ENCODE measurements around the gene ROBO4.

Gene ROBO4

DNA sequence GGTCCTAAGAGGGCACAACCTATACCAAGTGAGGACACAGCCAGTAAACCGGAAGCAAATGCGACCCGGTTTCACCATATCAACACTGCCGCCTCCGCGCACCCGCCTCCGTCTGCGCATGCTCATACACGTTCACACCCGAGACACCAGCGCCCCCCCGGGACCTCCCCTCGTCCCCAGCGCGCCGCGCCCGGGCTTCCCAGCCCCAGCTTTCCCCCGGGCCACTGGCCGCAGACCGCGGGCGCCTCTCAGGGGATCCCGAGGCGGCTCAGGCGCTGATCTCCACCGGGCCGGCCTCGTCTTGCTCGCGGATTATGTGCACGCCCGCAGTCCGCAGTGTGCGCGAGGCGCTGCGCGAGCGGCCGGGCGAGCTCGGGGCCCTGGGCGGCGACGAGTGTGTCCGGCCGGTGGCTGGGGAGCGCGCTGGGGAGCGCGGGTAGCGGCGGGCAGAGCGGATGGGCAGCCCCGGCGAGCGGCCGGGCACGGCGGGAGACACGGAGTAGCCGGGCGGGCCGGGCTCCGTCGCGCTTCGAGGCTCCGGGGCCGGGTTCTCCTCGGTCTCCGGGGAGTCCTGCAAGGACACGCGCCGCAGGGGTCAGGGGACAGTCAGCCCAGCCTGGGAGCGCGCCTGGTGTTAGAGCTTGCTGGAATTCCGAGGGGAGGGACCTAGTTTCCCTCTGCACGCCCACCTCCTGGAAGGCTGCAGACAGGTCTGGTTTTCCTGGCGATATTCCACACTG, 23.4 kb upstream of the ROBO4 start:
- DNase-seq: peak in 30 of 42 donors; percentile 43 to 79 (median 59)
- intact Hi-C loops (cut with DNase I): no loop called here

DNA sequence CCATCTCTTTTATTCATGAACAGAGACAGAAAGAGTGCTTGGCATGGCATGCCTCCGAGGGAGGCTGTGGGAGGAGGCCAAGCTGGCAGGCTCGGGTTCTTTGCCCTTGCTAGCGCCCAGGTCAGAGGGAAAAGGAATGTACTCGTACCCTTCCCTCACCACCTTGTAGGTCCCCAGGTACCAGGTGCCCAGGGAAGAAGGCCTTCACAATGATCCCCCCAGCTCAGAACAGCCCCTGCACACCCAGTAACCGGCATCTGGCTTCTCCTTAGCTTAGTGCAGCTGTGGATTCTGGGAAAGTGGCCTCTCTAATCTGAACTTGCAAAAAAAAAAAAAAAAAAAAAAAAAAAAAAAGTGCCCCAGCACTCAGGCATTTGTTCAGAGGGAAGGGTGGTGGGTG, 22.7 kb upstream of the ROBO4 start:
- intact Hi-C loops (cut with DNase I): no loop called here
- peak in 2 of 42 donors; percentile 11 to 43 for DNase-seq

DNA sequence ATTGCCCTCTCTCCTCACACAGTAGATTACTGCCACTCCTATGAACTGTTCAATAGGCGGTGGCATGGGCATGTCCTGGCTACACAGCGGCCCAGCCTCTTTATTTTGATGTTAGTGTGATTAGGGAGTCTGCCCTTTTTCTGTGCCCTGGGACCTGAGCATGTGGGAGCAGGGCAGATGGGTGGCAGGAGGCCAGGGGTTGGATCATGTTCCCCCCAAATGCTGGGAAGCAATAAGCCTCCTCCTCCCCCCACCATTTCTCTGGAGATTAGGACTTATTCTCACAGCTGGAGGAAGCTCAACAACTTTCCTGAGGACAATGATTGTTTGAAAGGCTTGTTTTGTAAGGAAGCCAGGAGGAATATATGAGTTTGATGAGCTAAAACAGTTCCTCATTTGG, 22.2 kb upstream of the ROBO4 start:
- peak in 2 of 42 donors; percentile 56 to 73 for DNase-seq
- intact Hi-C loops (cut with DNase I): no loop called here

DNA sequence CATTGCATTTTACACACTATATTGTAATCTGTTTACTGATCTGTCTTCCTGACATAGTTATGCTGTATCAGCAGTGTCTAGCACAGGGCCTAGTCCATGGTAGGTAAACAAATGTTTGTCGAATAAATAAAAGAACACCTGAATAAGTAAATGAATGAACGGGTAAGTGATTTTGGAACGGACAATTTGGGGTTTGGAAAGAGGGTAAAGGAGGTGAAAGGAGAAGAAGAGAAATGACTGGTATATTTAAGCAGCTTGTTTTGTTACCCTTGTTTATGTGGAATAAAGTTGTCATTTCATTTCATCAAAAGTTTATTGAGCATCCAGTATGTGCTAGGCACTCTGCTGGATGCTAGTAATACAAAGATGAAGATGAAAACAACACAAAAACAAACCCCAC, 21.3 kb upstream of the ROBO4 start, which contains the start of gene HEPN1:
TSS of gene HEPN1 (plus strand) at position 301 of the 400 bp plus-strand sequence.
- intact Hi-C loops (cut with DNase I): no loop called here

DNA sequence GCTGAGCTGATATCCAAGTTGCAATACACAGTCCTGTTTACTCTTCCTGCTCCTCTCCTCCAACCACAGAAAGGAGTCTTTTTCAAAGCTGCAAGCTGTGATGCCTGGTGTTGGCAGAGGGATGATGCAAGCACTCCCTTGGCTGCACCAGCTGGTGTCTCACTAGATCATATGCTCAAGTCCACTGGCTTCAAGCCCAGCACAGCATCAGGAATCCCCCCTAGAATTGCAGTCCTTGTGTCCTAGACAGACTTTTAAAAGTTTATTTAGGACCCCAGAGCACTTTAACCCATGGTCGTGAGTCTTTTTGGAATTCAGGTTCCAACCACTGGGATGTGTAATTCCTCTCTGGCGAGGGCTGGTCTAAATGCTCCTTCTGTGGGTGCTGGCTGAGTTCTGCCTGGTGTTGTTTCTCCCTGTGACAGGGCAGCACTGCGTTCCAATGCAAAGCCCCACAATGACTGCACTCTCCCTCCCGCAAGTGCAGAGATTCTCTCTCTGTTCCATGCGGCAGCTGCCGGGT, 19.5 kb upstream of the ROBO4 start:
- intact Hi-C loops (cut with DNase I): no loop called here
- DNase-seq: peak; percentile 51 to 93 (median 78)

More for the DNA sequence above, 21.3 kb upstream of the ROBO4 start, which contains the start of gene HEPN1:
- DNase-seq: no peak

DNA sequence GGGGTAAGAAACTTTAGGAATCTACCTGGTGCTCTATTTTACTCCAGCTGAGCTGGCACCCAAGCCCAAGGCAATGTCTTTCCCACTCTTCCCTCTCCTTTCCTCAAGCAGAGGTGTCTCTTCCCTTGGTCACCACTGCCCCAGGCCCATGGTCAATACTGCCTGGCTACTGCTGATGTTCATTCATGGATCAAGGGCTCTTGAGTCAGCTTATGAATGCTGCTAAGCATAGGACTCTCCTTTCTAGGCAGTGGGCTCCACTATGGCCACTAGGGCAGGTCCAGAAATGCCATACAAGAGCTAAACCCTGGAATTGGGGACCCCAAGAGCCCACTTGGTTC, 18.7 kb upstream of the ROBO4 start:
- intact Hi-C loops (cut with DNase I): no loop called here

DNA sequence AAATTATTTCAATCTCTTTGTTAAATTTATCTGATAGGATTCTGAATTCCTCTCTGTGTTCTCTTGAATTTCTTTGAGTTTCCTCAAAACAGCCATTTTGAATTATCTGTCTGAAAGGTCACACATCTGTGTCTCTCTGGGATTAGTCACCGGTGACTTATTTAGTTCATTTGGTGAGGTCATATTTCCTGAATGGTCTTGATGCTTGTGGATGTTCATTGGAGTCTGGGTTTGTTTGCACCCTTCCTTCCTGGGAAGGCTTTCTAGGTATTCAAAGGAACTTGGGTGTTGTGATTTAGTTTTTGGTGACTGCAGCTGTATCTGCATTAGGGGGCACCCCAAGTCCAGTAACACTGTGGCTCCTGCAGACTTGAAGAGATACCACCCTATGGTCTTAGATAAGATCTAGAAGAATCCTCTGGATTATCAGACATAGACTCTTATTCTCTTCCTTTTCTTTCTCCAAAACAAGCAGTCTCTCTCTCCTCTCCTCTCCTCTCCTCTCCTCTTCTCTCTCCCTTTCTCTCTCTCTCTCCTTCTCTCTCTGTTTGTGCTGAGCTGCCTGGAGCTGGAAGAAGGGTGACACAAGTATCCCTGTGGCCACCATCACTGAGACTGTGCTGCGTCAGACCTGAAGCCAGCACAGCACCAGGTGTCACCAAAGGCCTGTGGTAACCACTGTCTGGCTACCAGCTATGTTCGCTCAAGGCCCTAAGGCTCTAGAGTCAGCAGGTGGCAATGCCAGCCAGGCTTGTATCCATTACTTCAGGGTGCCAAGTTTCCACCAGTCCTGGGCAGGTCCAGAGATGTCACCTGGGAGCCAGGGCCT, 18.1 kb upstream of the ROBO4 start:
- peak in 2 of 42 donors; percentile 2 to 51 for DNase-seq
- intact Hi-C loops (cut with DNase I): no loop called here

More for the DNA sequence above, 18.7 kb upstream of the ROBO4 start:
- no peak for DNase-seq

DNA sequence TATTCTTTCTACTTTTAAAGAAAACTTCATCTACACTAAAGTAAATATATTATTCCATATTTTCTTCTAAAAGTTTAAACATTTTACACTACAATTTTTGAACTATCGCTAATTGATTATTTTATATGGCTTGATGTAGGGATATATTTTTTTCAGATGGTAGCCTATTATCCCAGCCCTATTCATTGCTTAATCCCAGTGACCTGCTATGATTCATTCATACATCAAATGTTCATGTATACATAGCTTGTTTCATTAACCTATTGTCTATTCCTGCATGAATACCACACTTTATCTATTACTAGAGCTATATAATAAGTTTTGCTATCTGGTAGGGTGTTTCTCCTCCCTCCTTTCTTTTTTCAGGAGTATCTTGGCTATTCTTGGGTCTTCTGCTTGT, 5.0 kb upstream of the ROBO4 start:
- intact Hi-C loops (cut with DNase I): no loop called here
- DNase-seq: no peak

DNA sequence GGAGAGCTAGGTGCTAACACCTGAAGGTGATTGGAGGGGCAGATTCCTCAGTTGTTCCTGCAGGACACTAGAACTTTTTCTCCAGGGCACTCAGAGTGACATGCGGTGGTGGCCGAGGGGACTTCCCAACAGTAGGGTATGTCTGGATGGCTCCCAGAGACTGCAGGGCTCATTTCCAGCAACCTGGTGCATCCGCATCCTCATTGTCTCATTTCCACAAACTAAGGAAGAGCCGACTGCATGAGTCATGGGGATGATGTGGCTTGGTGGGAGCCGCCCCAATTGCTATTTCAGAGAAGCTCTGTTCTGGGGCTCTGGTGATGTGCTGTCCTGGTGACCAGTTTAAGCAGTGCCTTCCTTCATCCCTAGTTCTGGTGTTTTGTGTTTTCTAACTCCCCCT, 2.8 kb upstream of the ROBO4 start:
- DNase-seq: peak in 6 of 42 donors; percentile 3 to 62 (median 32)
- intact Hi-C loops (cut with DNase I): no loop called here

DNA sequence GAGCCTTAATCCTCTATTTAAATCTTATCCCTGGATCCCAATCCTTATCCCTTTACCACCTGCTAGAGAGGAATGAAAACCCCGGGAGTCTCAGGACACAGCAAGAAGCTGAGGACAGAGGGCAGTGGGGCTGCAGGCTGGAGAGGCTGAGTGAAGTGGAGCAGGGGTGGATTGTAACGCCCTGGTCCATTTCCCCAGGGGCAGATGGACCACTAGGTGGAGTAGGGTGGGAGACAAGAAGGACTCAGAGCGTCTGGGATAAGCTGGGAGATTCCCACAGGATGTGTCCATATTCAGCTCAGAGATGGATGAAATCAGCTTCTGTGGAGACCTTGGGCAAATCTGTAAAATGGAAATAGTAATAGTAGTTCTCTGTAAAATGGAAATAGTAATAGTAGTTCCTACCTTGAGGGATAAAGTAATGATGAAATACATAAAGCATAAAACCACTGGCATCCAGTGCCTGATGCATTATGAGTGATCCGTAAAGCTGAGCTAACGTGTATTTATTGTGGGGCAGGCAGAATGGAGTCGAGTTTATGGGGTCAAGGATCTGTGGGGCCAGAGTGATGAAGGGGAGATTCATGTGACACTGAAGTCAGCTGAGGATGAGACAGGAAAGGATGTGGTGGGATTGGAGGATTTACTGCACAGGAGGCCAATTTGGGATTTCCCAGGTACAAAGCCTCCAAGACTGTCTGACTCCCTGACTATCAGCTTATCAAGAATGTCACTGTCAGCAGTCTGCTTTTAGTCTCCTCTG, 1.9 kb upstream of the ROBO4 start:
- DNase-seq: peak in 4 of 42 donors; percentile 3 to 57 (median 14)
- intact Hi-C loops (cut with DNase I): no loop called here

DNA sequence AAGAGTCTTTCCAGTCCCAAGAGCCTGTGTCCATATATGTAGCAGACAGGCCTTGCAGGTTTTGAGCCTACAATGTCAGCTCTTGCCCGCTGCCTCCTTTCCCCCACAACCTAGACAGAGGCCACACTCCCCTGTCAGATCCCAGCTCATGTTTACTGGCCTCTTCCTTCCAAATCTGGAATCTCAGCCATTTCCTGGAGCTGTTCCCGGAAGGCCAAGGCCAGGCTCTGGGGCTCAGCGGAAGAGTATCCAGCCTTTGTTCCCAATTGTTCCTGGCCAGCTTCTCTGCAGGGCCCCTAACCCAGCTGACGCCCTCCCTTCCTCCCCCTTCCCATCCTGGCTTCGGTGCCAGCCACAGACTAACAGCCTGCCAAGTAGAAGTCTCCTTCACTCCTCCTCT, 1.0 kb upstream of the ROBO4 start:
- peak in 40 of 42 donors; percentile 39 to 84 (median 62) for DNase-seq
- intact Hi-C loops (cut with DNase I): no loop called here

DNA sequence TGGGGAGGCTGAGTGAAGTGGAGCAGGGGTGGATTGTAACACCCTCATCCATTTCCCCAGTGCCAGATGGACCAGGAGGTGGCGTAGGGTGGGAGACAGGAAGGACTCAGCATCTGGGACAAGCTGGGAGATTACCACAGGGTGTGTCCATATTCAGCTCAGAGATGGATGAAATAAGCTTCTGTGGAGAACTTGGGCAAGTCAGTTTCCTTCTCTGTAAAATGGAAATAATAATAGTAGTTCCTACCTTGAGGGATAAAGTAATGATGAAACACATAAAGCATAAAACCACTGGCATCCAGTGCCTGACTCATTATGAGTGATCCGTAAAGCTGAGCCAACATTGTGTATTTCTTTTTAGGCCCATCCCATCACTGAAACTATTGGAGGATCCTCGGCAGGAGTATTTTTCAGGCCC, 607 bp upstream of the ROBO4 start:
- DNase-seq: peak in 4 of 42 donors; percentile 3 to 51 (median 17)
- intact Hi-C loops (cut with DNase I): no loop called here

DNA sequence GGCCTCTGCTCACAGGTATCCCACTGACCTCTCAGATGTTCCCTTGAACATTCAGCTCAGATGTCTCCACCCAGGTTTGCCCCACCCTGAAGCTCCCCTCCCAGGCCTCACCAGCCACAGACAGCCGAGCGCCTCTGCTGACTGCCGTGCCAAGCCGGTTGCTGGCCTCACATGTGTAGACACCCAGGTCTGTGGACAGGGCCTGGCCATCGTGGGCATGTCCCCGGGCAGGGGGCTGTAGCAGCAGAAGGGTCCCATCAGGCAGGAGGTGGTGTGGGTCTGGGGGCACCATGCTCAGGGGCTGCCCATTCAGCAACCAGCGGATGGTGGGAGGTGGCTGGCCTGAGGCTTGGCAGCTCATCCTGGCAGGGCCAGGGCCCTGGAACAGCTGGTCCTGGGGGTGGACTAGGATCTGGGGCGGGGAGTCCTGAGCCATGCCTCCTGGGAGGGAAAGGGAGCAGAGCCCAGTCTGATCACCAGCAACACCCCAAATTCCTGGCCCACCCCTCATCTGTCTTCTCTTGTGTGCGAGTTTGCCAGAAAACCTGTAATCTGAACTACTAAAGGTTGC, 759 bp downstream of the ROBO4 start:
- intact Hi-C loops (cut with DNase I): no loop called here
- DNase-seq: peak in 5 of 42 donors; percentile 7 to 41 (median 20)

DNA sequence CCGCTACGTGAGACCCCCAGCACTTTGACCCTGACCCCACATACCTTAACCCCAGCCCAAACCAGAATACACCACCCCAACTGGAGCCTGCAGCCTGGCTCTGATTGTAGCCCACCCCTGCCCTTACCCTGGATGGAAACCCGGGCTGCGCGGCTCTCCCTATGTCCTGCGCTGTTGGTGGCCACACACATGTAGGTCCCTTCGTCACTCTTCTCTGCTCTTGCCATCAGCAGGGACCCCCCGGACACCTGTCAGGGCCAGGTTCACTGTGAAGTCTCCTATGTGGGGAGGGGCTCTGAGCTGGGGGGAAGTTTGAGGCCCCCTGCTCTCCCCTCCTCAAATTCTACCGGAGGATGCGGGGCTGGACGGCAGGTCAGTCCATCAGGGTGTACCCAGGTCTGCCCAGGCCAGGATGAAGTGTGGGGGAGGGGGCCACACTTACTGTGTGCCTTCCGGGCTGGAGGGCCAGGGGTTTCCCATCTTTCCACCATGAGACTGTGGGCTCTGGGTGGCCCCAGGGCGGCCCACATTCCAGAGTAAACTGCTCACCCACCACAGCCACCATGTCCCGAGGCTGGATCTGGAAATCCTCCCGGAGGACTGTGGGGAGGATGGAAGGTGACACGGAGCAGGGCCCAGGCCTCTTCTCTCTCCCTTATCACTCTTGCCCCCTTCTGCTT, 1.5 kb downstream of the ROBO4 start:
- intact Hi-C loops (cut with DNase I): no loop called here
- peak in 3 of 42 donors; percentile 0 to 27 (median 6) for DNase-seq

DNA sequence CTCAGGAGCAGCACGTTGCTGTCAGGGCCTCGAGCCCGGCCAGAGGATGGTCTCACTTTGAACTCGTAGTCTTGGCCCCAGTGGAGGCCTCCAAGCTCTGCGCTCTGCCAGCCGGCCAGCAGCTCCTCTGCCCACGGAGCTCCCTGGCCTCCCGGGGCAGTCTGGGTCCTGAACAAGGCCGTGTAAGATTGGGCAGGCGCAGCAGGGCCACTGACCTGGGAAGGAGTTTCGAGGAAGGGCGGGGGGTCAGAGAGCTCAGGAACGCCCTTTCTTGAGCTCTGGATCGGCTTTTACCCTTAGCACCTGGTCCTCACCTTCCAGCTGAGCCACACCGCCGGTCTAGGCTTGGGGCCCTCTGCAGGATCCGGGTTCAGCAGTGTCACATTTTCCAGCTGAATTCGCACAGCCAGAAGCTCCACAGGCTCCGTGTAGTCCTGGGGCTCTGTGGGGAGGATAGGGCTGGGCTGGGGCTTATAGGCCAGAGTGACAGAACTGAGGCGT, 2.1 kb downstream of the ROBO4 start:
- intact Hi-C loops (cut with DNase I): no loop called here
- DNase-seq: peak in 3 of 42 donors; percentile 6 to 28 (median 8)

DNA sequence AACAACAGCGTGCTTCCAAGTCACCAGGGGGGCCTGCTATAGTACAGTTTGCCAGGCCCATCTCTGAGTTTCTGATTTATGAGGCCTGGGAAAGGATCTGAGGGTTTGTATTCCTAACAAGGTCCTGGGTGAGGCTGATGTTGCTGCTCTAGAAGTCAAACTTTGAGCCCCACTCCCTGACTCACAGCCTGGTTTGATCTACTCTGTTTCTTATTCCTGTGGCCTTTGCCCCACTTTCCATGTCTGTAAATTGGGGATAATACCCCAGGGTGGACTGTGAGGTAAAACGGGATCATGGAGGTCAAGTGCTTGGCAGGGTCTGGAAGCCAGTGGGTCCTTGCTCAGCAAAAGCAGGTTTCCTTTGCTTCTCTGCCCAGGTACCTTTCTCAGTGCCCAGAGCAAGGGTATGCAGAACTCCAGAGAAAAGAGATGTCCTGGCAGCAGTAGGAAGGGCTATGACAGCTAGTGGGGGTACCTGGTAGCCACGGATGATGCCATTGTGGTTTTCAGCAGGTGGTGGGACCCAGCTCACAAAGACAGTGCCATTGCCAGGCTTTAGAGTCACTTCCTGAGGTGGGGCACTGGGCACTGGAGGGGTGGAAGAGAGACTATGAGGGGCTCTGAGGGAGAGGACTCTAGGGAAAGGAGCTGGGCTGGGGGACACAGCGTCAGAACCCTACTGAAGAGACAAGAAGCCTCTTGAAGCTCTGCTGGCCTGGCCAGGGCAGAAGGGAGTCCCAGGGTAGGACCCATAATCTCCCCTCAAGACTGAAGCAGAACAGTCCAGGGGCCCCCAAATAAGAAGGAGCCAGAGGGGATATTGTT, 2.8 kb downstream of the ROBO4 start:
- intact Hi-C loops (cut with DNase I): no loop called here
- peak in 4 of 42 donors; percentile 3 to 34 (median 6) for DNase-seq

DNA sequence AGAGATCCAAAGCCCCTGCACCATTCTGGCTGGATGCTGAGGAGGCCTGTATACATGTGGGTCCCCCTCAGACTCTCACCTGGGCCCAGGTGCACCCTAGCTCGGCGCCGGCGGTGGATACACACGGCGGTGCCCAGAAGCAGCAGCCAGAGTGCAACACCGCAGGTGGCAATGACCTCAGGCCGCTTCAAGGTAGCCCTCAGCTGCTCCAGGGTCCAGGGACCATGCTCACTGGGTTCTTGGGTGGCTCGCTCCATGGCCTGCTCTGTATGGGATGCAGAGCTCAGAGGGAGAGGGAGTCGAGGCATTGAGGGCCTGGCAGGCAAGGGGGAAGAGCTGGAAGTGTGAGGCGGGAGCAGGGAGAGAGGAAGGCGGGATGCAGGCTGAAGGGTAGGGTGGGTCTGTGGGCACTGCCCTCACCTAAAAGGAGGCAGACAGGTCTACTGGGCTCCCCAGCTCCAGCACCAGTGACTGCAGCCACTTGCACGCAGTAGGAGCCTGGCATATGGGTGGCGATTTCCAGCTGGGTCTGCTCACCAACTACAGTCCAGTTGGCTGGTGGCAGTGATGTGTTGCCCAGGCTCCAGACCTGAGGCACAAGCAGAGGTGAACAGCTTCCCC, 3.8 kb downstream of the ROBO4 start:
- intact Hi-C loops (cut with DNase I): no loop called here

More for the DNA sequence above, 3.8 kb downstream of the ROBO4 start:
- peak in 5 of 42 donors; percentile 4 to 36 (median 14) for DNase-seq
